H9 (cell line): ENCODE measurements around the gene EPB41L2. TPM values are rescaled to one million over a fixed set of nuclear protein-coding genes. Genes with fewer than 3 reads are reported as not detected.

Experiments
- DNase-seq: peaks from one replicate; pipeline ENCODE4 v3.0.0-alpha.2; 2017
- H2AFZ ChIP-seq: one replicate; pipeline ENCODE4 v1.6.1; 2013; ENCODE audit warnings: mild to moderate bottlenecking, low read length, control low read depth, moderate library complexity
- H2AK5ac ChIP-seq: 2 replicates; pipeline ENCODE4 v1.6.1; 2013; ENCODE audit warnings: low read length, control low read depth, mixed read lengths; ENCODE audit not compliant: insufficient read length
- H2BK120ac ChIP-seq: one replicate; pipeline ENCODE4 v1.6.1; 2013; ENCODE audit warnings: low read depth, mild to moderate bottlenecking, low read length, control low read depth, inconsistent platforms; ENCODE audit not compliant: poor library complexity, severe bottlenecking
- H2BK12ac ChIP-seq: 2 replicates; pipeline ENCODE4 v1.6.1; 2013; ENCODE audit warnings: low read length, control low read depth, mixed read lengths, low read depth; ENCODE audit not compliant: insufficient read length
- H2BK15ac ChIP-seq: 2 replicates; pipeline ENCODE4 v1.6.1; 2013; ENCODE audit warnings: low read depth, low read length, control low read depth
- H2BK20ac ChIP-seq: one replicate; pipeline ENCODE4 v1.6.1; 2013; ENCODE audit warnings: low read depth, mild to moderate bottlenecking, low read length, control low read depth, inconsistent platforms; ENCODE audit not compliant: poor library complexity, severe bottlenecking
- H2BK5ac ChIP-seq: 2 replicates; pipeline ENCODE4 v1.6.1; 2013; ENCODE audit warnings: low read length, control low read depth, mixed read lengths; ENCODE audit not compliant: insufficient read length
- H3K14ac ChIP-seq: 2 replicates; pipeline ENCODE4 v1.6.1; 2013; ENCODE audit warnings: low read length, control low read depth; ENCODE audit not compliant: insufficient read depth
- H3K18ac ChIP-seq: 2 replicates; pipeline ENCODE4 v1.6.1; 2013; ENCODE audit warnings: low read depth, mild to moderate bottlenecking, mixed read lengths, low read length, control low read depth; ENCODE audit not compliant: insufficient read length
- H3K23ac ChIP-seq: 2 replicates; pipeline ENCODE4 v1.6.1; 2013; ENCODE audit warnings: low read length, control low read depth, mixed read lengths, low read depth; ENCODE audit not compliant: insufficient read length
- H3K23me2 ChIP-seq: 2 replicates; pipeline ENCODE4 v1.6.1; 2013; ENCODE audit warnings: low read depth, mild to moderate bottlenecking, mixed read lengths, low read length, control low read depth; ENCODE audit not compliant: insufficient read length, poor library complexity, severe bottlenecking
- H3K27ac ChIP-seq: 2 replicates; pipeline ENCODE4 v1.5.1; 2013; ENCODE audit warnings: low read length, control low read depth, mixed read lengths, low read depth; ENCODE audit not compliant: insufficient read length
- H3K27me3 ChIP-seq: 2 replicates; pipeline ENCODE4 v1.6.1; 2013; ENCODE audit warnings: low read length, control low read depth, inconsistent platforms; ENCODE audit not compliant: insufficient read depth
- H3K4ac ChIP-seq: 2 replicates; pipeline ENCODE4 v1.6.1; 2013; ENCODE audit warnings: low read depth, mild to moderate bottlenecking, control low read depth, inconsistent platforms, low read length, moderate library complexity
- H3K4me1 ChIP-seq: 2 replicates; pipeline ENCODE4 v1.6.1; 2013; ENCODE audit warnings: low read length, control low read depth, inconsistent platforms; ENCODE audit not compliant: insufficient read depth
- H3K4me2 ChIP-seq: 2 replicates; pipeline ENCODE4 v1.6.1; 2013; ENCODE audit warnings: low read length, control low read depth, mixed read lengths; ENCODE audit not compliant: insufficient read length, insufficient read depth
- H3K56ac ChIP-seq: 2 replicates; pipeline ENCODE4 v1.6.1; 2013; ENCODE audit warnings: low read depth, mild to moderate bottlenecking, mixed read lengths, low read length, control low read depth; ENCODE audit not compliant: insufficient read length
- H3K79me1 ChIP-seq: 2 replicates; pipeline ENCODE4 v1.6.1; 2013; ENCODE audit warnings: low read depth, mild to moderate bottlenecking, moderate library complexity, low read length, control low read depth, inconsistent platforms; ENCODE audit not compliant: insufficient read depth, poor library complexity, severe bottlenecking
- H3K79me2 ChIP-seq: 2 replicates; pipeline ENCODE4 v1.6.1; 2013; ENCODE audit warnings: low read length, control low read depth, inconsistent platforms; ENCODE audit not compliant: insufficient read depth
- H3K9ac ChIP-seq: 2 replicates; pipeline ENCODE4 v1.6.1; 2013; ENCODE audit warnings: low read length, control low read depth, mixed read lengths; ENCODE audit not compliant: insufficient read length; ENCODE audit errors: extremely low read depth
- H3K9me3 ChIP-seq: one replicate; pipeline ENCODE4 v1.6.1; 2013; ENCODE audit warnings: low read depth, low read length, inconsistent platforms; ENCODE audit not compliant: control insufficient read depth
- H3T11ph ChIP-seq: one replicate; pipeline ENCODE4 v1.6.1; 2013; ENCODE audit warnings: mild to moderate bottlenecking, low read length, control low read depth, inconsistent platforms
- H4K20me1 ChIP-seq: one replicate; pipeline ENCODE4 v1.6.1; 2013; ENCODE audit not compliant: control insufficient read depth, insufficient read length, insufficient read depth
- H4K5ac ChIP-seq: 2 replicates; pipeline ENCODE4 v1.6.1; 2013; ENCODE audit warnings: low read depth, mild to moderate bottlenecking, mixed read lengths, low read length, control low read depth; ENCODE audit not compliant: insufficient read length
- H4K8ac ChIP-seq: replicated peaks from 2 replicates; pipeline ENCODE4 v1.6.1; 2013; ENCODE audit warnings: low read length, control low read depth, mixed read lengths, low read depth; ENCODE audit not compliant: insufficient read length
- H4K91ac ChIP-seq: 2 replicates; pipeline ENCODE4 v1.6.1; 2013; ENCODE audit warnings: low read depth, mild to moderate bottlenecking, moderate library complexity, mixed read lengths, low read length, control low read depth; ENCODE audit not compliant: insufficient read length
- H3K27ac Mint-ChIP-seq, 3 experiments: 2 replicates in 2 of 3; 3 replicates in 1 of 3; pipeline ENCODE4 v1.8.0; 2020 to 2021; ENCODE audit warnings: mixed read lengths in 3 of 3, mild to moderate bottlenecking in 1 of 3, moderate library complexity in 1 of 3
- H3K27me3 Mint-ChIP-seq: 2 replicates; pipeline ENCODE4 v1.8.0; 2021; ENCODE audit warnings: low read depth, mild to moderate bottlenecking, moderate library complexity, mixed read lengths
- H3K36me3 Mint-ChIP-seq, 3 experiments: 2 replicates in 2 of 3; 3 replicates in 1 of 3; pipeline ENCODE4 v1.8.0; 2020 to 2021; ENCODE audit warnings: low read depth in 3 of 3, mixed read lengths in 3 of 3; ENCODE audit not compliant: insufficient read depth in 1 of 3
- H3K4me1 Mint-ChIP-seq, 2 experiments: 2 replicates each; pipeline ENCODE4 v1.8.0; 2020; ENCODE audit warnings: mixed read lengths in 2 of 2
- H3K4me3 Mint-ChIP-seq, 2 experiments: 2 replicates in 1 of 2; 3 replicates in 1 of 2; pipeline ENCODE4 v1.8.0; 2020 to 2021; ENCODE audit warnings: mild to moderate bottlenecking in 2 of 2, mixed read lengths in 2 of 2, moderate library complexity in 1 of 2
- H3K9me3 Mint-ChIP-seq, 2 experiments: 2 replicates in 1 of 2; 3 replicates in 1 of 2; pipeline ENCODE4 v1.8.0; 2020; ENCODE audit warnings: mild to moderate bottlenecking in 2 of 2, mixed read lengths in 2 of 2, moderate library complexity in 1 of 2
- WGBS: extraction: QIAGEN DNeasy Blood & Tissue Kit; methylation state at CpG from one replicate; pipeline ENCODE4 v1.1.7; 2013; ENCODE audit warnings: missing lambda C conversion rate, low lambda C conversion rate, mixed read lengths; ENCODE audit not compliant: insufficient read length; ENCODE audit errors: extremely low coverage; 5-methylcytosine and 5-hydroxymethylcytosine counted together
- total RNA-seq: library from RNA; stranded (reverse); gene quantifications from 2 replicates; pipeline ENCODE4 v1.2.1, GENCODE V29; 2021
- TF ChIP-seq, protein P1 (sequence below): fragments of 200-600 bp; sonication (generic); conservative IDR thresholded peaks from 3 replicates; pipeline ENCODE4 v1.8.0; 2021; ENCODE audit warnings: antibody characterized with exemption, mild to moderate bottlenecking

The EPB41L2 gene
- total RNA-seq, 1 experiment from 2014 or later: 90.2 TPM

DNA sequence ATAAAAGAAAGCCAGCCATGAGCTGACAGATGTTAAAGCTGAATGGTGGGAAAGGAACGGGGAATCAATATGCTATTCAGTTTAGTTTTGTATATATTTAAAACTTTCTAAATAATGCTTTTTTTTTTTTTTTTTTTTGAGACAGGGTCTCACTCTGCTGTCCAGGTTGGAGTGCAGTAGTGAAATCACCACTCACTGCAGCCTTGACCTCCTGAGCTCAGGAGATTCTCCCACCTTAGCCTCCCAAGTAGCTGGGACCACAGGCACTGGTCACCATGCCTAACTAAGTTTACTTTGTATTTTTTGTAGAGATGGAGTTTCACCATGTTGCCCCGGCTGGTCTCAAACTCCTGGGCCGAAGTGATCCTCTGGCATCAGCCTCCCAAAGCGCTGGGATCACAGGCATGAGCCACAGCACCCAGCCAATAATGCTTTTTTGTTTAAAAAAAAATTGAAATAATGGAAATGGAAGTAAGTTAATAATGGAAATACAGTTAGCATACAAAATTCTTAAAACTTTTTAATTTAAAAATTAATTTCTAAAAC is 19.1 kb downstream of the EPB41L2 start:
- no peaks in the 10 kb centered on the region for H3K4me1 ChIP-seq
- no peak overlapping the region for H4K8ac ChIP-seq
- H3K9ac ChIP-seq: no peak overlapping the region
- no peak overlapping the region for H2AFZ ChIP-seq
- no peaks in the 10 kb centered on the region for H4K20me1 ChIP-seq
- TF ChIP-seq, protein P1, sequence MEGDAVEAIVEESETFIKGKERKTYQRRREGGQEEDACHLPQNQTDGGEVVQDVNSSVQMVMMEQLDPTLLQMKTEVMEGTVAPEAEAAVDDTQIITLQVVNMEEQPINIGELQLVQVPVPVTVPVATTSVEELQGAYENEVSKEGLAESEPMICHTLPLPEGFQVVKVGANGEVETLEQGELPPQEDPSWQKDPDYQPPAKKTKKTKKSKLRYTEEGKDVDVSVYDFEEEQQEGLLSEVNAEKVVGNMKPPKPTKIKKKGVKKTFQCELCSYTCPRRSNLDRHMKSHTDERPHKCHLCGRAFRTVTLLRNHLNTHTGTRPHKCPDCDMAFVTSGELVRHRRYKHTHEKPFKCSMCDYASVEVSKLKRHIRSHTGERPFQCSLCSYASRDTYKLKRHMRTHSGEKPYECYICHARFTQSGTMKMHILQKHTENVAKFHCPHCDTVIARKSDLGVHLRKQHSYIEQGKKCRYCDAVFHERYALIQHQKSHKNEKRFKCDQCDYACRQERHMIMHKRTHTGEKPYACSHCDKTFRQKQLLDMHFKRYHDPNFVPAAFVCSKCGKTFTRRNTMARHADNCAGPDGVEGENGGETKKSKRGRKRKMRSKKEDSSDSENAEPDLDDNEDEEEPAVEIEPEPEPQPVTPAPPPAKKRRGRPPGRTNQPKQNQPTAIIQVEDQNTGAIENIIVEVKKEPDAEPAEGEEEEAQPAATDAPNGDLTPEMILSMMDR: no peak
- H3K56ac ChIP-seq: no peak overlapping the region
- H2BK120ac ChIP-seq: no peak overlapping the region
- H3K14ac ChIP-seq: no peak overlapping the region
- Mint-ChIP-seq H3K4me1 (peaks cover 5 to 7% of the 10 kb centered on the region in 2 experiments), H3K27ac (no peak overlapping the region), H3K27me3 (no peaks in the 10 kb centered on the region), H3K36me3 (no peaks in the 10 kb centered on the region), H3K9me3 (no peaks in the 10 kb centered on the region), H3K4me3 (no peak overlapping the region)
- no peak overlapping the region for H3K4me2 ChIP-seq
- H2BK5ac ChIP-seq: no peak overlapping the region
- H3K79me2 ChIP-seq: no peaks in the 10 kb centered on the region; the same call in 1 of the 2 replicates
- no peak overlapping the region for H2AK5ac ChIP-seq
- H2BK15ac ChIP-seq: no peak overlapping the region
- no peak for DNase-seq
- H3K79me1 ChIP-seq: no peaks in the 10 kb centered on the region
- H4K91ac ChIP-seq: no peak overlapping the region
- no peaks in the 10 kb centered on the region for H3K27me3 ChIP-seq
- no peak overlapping the region for H3K4ac ChIP-seq
- H3K23ac ChIP-seq: no peak overlapping the region
- no peaks in the 10 kb centered on the region for H3K9me3 ChIP-seq
- H4K5ac ChIP-seq: no peak overlapping the region
- WGBS: no CpG with 5 or more reads among the region's 4 CpGs
- H2BK20ac ChIP-seq: no peak overlapping the region
- H3T11ph ChIP-seq: no peak overlapping the region
- no peak overlapping the region for H3K27ac ChIP-seq
- no peak overlapping the region for H3K18ac ChIP-seq
- H3K23me2 ChIP-seq: no peaks in the 10 kb centered on the region
- no peak overlapping the region for H2BK12ac ChIP-seq
